IPS-NIHi7 (cell line): ENCODE data around the gene AGA.

Source experiments
- DNase-seq: peaks from one replicate; pipeline ENCODE4 v3.0.0; 2012; ENCODE audit warnings: mixed read lengths; ENCODE audit errors: extremely low spot score

Gene AGA

DNA sequence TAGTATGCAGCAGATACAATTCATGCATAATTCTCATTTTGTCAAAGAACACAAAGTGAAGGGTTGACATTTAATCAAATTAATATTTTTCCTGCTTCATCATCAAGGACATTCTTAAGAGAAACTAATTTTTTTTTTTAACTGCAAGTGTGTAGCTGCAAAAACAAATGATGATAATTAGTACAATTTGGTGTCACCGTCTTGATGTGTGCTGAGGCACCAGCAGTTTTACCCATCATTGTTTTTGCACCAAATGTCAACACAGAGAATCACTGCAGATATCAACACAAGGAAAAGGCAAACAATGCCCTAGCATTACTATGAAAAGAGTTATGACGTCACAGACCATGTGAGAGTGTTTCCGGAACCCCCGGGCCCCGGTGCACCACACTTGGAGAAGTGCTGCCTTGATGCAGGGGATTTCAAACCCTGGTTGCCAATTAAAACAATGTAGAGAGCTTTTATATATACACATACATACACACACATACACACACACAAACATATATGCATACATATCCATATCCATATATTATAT is 55.9 kb downstream of the AGA start:
- no peak for DNase-seq

DNA sequence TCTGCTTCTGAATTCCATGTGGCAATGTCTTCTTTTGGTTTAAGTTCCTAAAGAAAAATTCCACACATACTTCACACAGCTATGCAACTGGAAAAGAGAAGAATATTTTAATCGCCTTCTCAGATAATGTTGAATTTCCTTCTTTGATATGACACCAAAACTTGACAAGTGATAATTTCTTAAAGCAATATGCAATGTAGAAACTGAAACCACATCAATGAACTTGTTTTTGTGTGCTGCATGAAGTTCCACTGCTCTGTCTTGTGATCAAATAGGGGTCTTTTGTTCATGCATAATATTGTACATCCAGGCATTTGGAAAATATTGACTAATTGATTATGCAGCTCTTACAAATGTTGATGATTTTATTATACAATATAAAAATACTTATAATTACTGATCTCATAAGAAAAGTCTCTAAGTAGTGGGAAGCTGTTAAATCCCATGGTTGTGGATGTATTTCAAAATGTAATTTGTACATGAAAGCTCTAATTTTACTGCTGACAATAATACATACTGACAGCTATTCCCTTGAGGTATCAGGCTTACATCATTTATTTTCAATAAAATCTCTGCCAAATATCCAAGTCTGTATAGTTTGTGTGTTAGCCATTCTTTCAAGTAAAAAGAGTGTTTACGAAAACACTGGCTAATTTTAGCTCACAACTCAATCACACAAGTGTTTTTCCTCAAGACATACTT is 56.5 kb downstream of the AGA start:
- DNase-seq, result no peak

- DNase-seq, result no peak
These were observed 57.3 kb downstream of the AGA start for GRCh38 chr4:177384856-177385397.

- no peak for DNase-seq
These were observed 60.4 kb downstream of the AGA start for GRCh38 chr4:177381762-177382310.
